SK-N-SH treated with all-trans-retinoic acid at 6 μM for 48 hours (cell line): ENCODE results near the gene AP2B1.

Experiments
- ATAC-seq: fragments of 200-7000 bp; cut with Tn5 transposase; 3 replicates; pipeline ENCODE4 v1.9.1; 2020; ENCODE audit warnings: mild to moderate bottlenecking, moderate library complexity
- ARNTL ChIP-seq: fragments of 450-650 bp; formaldehyde crosslinking; IDR thresholded peaks from 2 replicates; pipeline ENCODE4 v1.5.0; 2020; ENCODE audit warnings: low read depth, mild to moderate bottlenecking, moderate library complexity, borderline replicate concordance
- CSDC2 ChIP-seq: fragments of 250-450 bp; sonication (Bioruptor Pico); IDR thresholded peaks from 2 replicates; pipeline ENCODE4 v1.5.0; 2020; ENCODE audit warnings: mild to moderate bottlenecking, moderate library complexity
- ESRRG ChIP-seq: fragments of 250-450 bp; sonication (Bioruptor Pico); IDR thresholded peaks from 2 replicates; pipeline ENCODE4 v1.6.1; 2021; ENCODE audit warnings: mild to moderate bottlenecking
- GLIS3 ChIP-seq: fragments of 250-450 bp; sonication (Bioruptor Pico); IDR thresholded peaks from 2 replicates; pipeline ENCODE4 v1.5.0; 2020; ENCODE audit warnings: mild to moderate bottlenecking, moderate library complexity
- ISL1 ChIP-seq: fragments of 250-450 bp; sonication (Bioruptor Pico); IDR thresholded peaks from 2 replicates; pipeline ENCODE4 v2.1.2; 2022; ENCODE audit warnings: mild to moderate bottlenecking, moderate library complexity
- OSR1 ChIP-seq: fragments of 250-450 bp; sonication (Bioruptor Pico); IDR thresholded peaks from 2 replicates; pipeline ENCODE4 v1.8.0; 2022; ENCODE audit warnings: moderate library complexity, mild to moderate bottlenecking, inconsistent platforms
- RARB ChIP-seq: fragments of 250-450 bp; sonication (Bioruptor Pico); IDR thresholded peaks from 2 replicates; pipeline ENCODE4 v1.8.0; 2021; ENCODE audit warnings: mild to moderate bottlenecking, moderate library complexity
- SNAI2 ChIP-seq: fragments of 250-450 bp; sonication (Bioruptor Pico); IDR thresholded peaks from 2 replicates; pipeline ENCODE4 v1.5.0; 2020; ENCODE audit warnings: mild to moderate bottlenecking, moderate library complexity
- TCF4 ChIP-seq: fragments of 250-450 bp; sonication (Bioruptor Pico); IDR thresholded peaks from 2 replicates; pipeline ENCODE4 v1.8.0; 2021; ENCODE audit warnings: mild to moderate bottlenecking, moderate library complexity, borderline replicate concordance
- TOX ChIP-seq: fragments of 250-450 bp; sonication (Bioruptor Pico); IDR thresholded peaks from 2 replicates; pipeline ENCODE4 v1.8.0; 2021; ENCODE audit warnings: mild to moderate bottlenecking, moderate library complexity, borderline replicate concordance
- ZC3H10 ChIP-seq: fragments of 250-450 bp; sonication (Bioruptor Pico); IDR thresholded peaks from 2 replicates; pipeline ENCODE4 v1.5.1; 2021; ENCODE audit warnings: mild to moderate bottlenecking, moderate library complexity
- ZFP3 ChIP-seq: fragments of 250-450 bp; sonication (Bioruptor Pico); IDR thresholded peaks from 2 replicates; pipeline ENCODE4 v1.5.0; 2020; ENCODE audit warnings: mild to moderate bottlenecking, moderate library complexity
- ZFP30 ChIP-seq: fragments of 450-650 bp; formaldehyde crosslinking; IDR thresholded peaks from 2 replicates; pipeline ENCODE4 v1.5.0; 2022; ENCODE audit warnings: mild to moderate bottlenecking, moderate library complexity
- ZNF70 ChIP-seq: fragments of 450-650 bp; formaldehyde crosslinking; IDR thresholded peaks from 2 replicates; pipeline ENCODE4 v1.5.0; 2020; ENCODE audit warnings: mild to moderate bottlenecking, moderate library complexity
- ZNF8 ChIP-seq: fragments of 450-650 bp; formaldehyde crosslinking; IDR thresholded peaks from 2 replicates; pipeline ENCODE4 v1.5.0; 2020; ENCODE audit warnings: mild to moderate bottlenecking, moderate library complexity
- TF ChIP-seq, protein P1 (sequence below): fragments of 250-450 bp; sonication (Bioruptor Pico); IDR thresholded peaks from 2 replicates; pipeline ENCODE4 v1.8.0; 2020; ENCODE audit warnings: mild to moderate bottlenecking, moderate library complexity, borderline replicate concordance
- TF ChIP-seq, protein P2 (sequence below): fragments of 250-450 bp; sonication (Bioruptor Pico); IDR thresholded peaks from 2 replicates; pipeline ENCODE4 v1.5.1; 2021; ENCODE audit warnings: mild to moderate bottlenecking, moderate library complexity
- TF ChIP-seq, protein P3 (sequence below): fragments of 250-450 bp; sonication (Bioruptor Pico); IDR thresholded peaks from 2 replicates; pipeline ENCODE4 v1.8.0; 2021; ENCODE audit warnings: low read depth, mild to moderate bottlenecking, moderate library complexity, borderline replicate concordance
- TF ChIP-seq, protein P4 (sequence below): fragments of 250-450 bp; sonication (Bioruptor Pico); IDR thresholded peaks from 2 replicates; pipeline ENCODE4 v1.5.1; 2020; ENCODE audit warnings: low read depth, mild to moderate bottlenecking, moderate library complexity
- TF ChIP-seq, protein P5 (sequence below): fragments of 250-450 bp; sonication (Bioruptor Pico); IDR thresholded peaks from 2 replicates; pipeline ENCODE4 v1.5.0; 2020; ENCODE audit warnings: mild to moderate bottlenecking, moderate library complexity

The AP2B1 gene

DNA sequence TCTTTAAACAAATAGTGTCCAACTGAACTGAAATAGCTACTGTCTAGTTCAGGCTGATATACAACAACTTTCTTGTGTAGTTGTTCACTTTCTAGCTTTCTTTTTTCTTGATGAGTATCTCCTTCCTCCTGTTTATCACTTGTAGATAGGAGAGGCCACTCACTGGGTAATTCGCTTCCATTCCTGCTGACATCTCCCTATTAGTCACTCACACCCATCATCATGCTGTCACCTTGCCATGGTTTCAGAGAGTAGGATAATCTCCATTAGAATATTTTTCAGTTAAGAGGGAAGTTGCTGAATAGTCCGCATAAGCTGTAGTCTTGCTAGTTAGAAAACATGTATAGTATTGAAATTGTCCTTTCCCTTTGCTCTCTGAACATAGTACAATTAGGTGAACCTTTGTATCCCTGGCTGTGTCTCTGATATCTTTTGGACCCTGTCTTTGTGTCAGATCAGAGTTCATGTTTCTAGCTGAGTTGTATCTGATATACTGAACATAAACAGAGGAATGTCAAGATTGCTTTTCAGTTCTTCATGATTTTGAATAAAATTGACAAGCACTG lies 79.9 kb downstream of the AP2B1 start:
- ATAC-seq = no peak
- TF ChIP-seq ZNF8 (CRISPR knock-in tag) (no peak), TOX (CRISPR knock-in tag) (no peak), GLIS3 (CRISPR knock-in tag) (no peak), ZC3H10 (CRISPR knock-in tag) (no peak), SNAI2 (no peak), RARB (CRISPR knock-in tag) (no peak), CSDC2 (no peak)
- TF ChIP-seq, protein P1, sequence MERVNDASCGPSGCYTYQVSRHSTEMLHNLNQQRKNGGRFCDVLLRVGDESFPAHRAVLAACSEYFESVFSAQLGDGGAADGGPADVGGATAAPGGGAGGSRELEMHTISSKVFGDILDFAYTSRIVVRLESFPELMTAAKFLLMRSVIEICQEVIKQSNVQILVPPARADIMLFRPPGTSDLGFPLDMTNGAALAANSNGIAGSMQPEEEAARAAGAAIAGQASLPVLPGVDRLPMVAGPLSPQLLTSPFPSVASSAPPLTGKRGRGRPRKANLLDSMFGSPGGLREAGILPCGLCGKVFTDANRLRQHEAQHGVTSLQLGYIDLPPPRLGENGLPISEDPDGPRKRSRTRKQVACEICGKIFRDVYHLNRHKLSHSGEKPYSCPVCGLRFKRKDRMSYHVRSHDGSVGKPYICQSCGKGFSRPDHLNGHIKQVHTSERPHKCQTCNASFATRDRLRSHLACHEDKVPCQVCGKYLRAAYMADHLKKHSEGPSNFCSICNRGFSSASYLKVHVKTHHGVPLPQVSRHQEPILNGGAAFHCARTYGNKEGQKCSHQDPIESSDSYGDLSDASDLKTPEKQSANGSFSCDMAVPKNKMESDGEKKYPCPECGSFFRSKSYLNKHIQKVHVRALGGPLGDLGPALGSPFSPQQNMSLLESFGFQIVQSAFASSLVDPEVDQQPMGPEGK (CRISPR knock-in tag) = no peak
- TF ChIP-seq, protein P2, sequence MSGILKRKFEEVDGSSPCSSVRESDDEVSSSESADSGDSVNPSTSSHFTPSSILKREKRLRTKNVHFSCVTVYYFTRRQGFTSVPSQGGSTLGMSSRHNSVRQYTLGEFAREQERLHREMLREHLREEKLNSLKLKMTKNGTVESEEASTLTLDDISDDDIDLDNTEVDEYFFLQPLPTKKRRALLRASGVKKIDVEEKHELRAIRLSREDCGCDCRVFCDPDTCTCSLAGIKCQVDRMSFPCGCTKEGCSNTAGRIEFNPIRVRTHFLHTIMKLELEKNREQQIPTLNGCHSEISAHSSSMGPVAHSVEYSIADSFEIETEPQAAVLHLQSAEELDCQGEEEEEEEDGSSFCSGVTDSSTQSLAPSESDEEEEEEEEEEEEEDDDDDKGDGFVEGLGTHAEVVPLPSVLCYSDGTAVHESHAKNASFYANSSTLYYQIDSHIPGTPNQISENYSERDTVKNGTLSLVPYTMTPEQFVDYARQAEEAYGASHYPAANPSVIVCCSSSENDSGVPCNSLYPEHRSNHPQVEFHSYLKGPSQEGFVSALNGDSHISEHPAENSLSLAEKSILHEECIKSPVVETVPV (CRISPR knock-in tag) = no peak
- TF ChIP-seq, all 23 proteins: peak for 0

DNA sequence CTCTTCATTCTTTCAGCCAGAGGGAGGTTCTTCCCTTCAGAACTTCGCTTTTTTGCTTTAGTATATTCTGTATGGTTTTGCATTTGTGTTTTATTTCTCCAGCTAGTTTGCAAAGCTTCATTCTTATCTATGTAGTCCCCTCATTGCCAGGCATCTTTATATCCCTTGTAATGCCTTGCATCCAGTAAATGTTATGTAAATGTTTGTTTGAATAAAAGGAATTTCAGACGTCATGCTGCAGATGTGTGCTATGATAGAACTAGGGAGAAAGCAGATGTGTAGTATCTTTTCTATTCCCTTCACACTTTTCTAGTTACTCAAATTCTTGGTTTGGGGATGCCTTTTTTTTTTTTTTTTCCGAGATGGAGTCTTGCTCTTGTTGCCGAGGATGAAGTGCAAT lies 81.7 kb downstream of the AP2B1 start:
- ATAC-seq = no peak
- TF ChIP-seq, protein P3, sequence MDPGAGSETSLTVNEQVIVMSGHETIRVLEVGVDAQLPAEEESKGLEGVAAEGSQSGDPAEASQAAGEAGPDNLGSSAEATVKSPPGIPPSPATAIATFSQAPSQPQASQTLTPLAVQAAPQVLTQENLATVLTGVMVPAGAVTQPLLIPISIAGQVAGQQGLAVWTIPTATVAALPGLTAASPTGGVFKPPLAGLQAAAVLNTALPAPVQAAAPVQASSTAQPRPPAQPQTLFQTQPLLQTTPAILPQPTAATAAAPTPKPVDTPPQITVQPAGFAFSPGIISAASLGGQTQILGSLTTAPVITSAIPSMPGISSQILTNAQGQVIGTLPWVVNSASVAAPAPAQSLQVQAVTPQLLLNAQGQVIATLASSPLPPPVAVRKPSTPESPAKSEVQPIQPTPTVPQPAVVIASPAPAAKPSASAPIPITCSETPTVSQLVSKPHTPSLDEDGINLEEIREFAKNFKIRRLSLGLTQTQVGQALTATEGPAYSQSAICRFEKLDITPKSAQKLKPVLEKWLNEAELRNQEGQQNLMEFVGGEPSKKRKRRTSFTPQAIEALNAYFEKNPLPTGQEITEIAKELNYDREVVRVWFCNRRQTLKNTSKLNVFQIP (CRISPR knock-in tag) = no peak
- TF ChIP-seq TCF4 (CRISPR knock-in tag) (no peak), ZNF70 (no peak), ESRRG (CRISPR knock-in tag) (no peak), SNAI2 (no peak), OSR1 (CRISPR knock-in tag) (no peak), ZFP30 (no peak), CSDC2 (no peak), ISL1 (CRISPR knock-in tag) (no peak), ARNTL (CRISPR knock-in tag) (no peak), ZFP3 (CRISPR knock-in tag) (no peak)
- TF ChIP-seq, protein P2 (CRISPR knock-in tag) = no peak
- TF ChIP-seq, protein P4, sequence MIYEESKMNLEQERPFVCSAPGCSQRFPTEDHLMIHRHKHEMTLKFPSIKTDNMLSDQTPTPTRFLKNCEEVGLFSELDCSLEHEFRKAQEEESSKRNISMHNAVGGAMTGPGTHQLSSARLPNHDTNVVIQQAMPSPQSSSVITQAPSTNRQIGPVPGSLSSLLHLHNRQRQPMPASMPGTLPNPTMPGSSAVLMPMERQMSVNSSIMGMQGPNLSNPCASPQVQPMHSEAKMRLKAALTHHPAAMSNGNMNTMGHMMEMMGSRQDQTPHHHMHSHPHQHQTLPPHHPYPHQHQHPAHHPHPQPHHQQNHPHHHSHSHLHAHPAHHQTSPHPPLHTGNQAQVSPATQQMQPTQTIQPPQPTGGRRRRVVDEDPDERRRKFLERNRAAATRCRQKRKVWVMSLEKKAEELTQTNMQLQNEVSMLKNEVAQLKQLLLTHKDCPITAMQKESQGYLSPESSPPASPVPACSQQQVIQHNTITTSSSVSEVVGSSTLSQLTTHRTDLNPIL (CRISPR knock-in tag) = no peak
- TF ChIP-seq, protein P5, sequence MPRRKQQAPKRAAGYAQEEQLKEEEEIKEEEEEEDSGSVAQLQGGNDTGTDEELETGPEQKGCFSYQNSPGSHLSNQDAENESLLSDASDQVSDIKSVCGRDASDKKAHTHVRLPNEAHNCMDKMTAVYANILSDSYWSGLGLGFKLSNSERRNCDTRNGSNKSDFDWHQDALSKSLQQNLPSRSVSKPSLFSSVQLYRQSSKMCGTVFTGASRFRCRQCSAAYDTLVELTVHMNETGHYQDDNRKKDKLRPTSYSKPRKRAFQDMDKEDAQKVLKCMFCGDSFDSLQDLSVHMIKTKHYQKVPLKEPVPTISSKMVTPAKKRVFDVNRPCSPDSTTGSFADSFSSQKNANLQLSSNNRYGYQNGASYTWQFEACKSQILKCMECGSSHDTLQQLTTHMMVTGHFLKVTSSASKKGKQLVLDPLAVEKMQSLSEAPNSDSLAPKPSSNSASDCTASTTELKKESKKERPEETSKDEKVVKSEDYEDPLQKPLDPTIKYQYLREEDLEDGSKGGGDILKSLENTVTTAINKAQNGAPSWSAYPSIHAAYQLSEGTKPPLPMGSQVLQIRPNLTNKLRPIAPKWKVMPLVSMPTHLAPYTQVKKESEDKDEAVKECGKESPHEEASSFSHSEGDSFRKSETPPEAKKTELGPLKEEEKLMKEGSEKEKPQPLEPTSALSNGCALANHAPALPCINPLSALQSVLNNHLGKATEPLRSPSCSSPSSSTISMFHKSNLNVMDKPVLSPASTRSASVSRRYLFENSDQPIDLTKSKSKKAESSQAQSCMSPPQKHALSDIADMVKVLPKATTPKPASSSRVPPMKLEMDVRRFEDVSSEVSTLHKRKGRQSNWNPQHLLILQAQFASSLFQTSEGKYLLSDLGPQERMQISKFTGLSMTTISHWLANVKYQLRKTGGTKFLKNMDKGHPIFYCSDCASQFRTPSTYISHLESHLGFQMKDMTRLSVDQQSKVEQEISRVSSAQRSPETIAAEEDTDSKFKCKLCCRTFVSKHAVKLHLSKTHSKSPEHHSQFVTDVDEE (CRISPR knock-in tag) = no peak

DNA sequence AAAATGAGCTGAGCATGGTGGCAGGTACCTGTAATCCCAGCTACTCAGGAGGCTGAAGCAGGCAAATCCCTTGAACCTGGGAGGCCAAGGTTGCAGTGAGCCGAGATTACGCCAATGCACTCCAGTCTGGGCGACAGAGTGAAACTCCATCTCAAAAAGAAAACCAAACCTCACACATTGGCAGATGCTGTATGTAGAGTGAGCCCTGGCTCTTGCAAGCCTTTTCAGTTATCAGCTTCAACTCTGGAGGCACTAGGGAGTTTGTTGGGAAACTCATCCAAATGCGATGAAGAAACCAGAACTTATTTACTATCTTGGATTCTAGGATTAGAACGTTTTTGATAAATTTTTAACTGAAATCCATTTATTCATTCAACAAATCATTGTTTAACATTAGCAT lies 87.4 kb downstream of the AP2B1 start:
- TF ChIP-seq, protein P5 (CRISPR knock-in tag) = no peak
- no peak for ATAC-seq
